Lower leg skin (tissue), 4 donors: ENCODE results near the gene JARID2. TPM values are rescaled to one million over a fixed set of nuclear protein-coding genes. Genes with fewer than 3 reads are reported as not detected.

Experiments
- DNase-seq, 2 donors: peaks; one replicate each; pipeline ENCODE4 v3.0.0-alpha.2; 2019; ENCODE audit warnings: low spot score in 2 of 2
- H3K4me3 ChIP-seq: fragments of 200-600 bp; sonication (generic); 2 replicates; pipeline ENCODE4 v1.5.1; 2017; ENCODE audit warnings: mild to moderate bottlenecking, low read depth; ENCODE audit not compliant: poor library complexity, severe bottlenecking
- POLR2A ChIP-seq, 2 donors: fragments of 450-650 bp; IDR thresholded peaks; one replicate each; pipeline ENCODE4 v1.6.1; 2016 to 2017; ENCODE audit warnings: antibody characterized with exemption in 2 of 2, mild to moderate bottlenecking in 1 of 2, moderate library complexity in 1 of 2
- WGBS, 2 donors: methylation state at CpG; one replicate each; pipeline ENCODE4 v1.1.5; 2018; 5-methylcytosine and 5-hydroxymethylcytosine counted together
- intact Hi-C: fragments of 100-400 bp; cut with DNase I; formaldehyde crosslinking; loops from one replicate; pipeline ENCODE4 v1.15.0; 2023; ENCODE audit warnings: low total_unique reads
- total RNA-seq, 4 donors: library from RNA; depleted of rRNA; stranded (reverse); fragments of >200 nt; gene quantifications; one replicate each; pipeline ENCODE4 v1.1.0, GENCODE V29; 2016
- TF ChIP-seq, protein P1 (sequence below), 3 donors: fragments of 450-650 bp; IDR thresholded peaks; one replicate each; pipeline ENCODE4 v1.5.1; 2016; ENCODE audit warnings: antibody characterized with exemption in 3 of 3, mild to moderate bottlenecking in 3 of 3, moderate library complexity in 2 of 3

JARID2 gene
- total RNA-seq, 4 donors from 2014 or later, result 17.9 to 24.2 (median 21.6) TPM

DNA sequence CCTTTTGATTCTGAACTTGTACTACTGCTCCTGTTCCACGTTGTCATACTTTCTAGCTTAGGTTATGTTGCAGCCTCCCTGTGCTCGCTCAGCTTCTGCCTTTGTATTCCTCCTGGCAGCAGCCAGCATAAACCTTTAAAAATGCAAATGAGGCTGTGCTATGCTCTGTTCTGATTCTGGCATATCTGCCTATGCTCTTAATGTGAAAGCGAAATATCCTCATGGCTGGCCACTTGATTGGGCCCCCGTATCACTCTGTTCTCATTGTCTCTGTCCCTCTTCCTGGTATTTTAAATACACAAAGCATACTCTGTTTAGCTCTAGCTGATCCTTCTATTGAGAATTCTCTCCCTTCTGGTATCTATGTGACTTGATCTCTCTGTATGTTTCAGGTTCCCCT lies 139.0 kb downstream of the JARID2 start:
- TF ChIP-seq, protein P1, sequence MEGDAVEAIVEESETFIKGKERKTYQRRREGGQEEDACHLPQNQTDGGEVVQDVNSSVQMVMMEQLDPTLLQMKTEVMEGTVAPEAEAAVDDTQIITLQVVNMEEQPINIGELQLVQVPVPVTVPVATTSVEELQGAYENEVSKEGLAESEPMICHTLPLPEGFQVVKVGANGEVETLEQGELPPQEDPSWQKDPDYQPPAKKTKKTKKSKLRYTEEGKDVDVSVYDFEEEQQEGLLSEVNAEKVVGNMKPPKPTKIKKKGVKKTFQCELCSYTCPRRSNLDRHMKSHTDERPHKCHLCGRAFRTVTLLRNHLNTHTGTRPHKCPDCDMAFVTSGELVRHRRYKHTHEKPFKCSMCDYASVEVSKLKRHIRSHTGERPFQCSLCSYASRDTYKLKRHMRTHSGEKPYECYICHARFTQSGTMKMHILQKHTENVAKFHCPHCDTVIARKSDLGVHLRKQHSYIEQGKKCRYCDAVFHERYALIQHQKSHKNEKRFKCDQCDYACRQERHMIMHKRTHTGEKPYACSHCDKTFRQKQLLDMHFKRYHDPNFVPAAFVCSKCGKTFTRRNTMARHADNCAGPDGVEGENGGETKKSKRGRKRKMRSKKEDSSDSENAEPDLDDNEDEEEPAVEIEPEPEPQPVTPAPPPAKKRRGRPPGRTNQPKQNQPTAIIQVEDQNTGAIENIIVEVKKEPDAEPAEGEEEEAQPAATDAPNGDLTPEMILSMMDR (IDR thresholded peaks at IDR 0.05), result no peak
- TF ChIP-seq POLR2A (IDR thresholded peaks at IDR 0.05), result no peak
- no peak for DNase-seq
- intact Hi-C loops, result no loop called here
- WGBS, 2 donors, result 35 to 58% methylated on average over 4 of the region's 4 CpGs
- no peak overlapping the region for H3K4me3 ChIP-seq

DNA sequence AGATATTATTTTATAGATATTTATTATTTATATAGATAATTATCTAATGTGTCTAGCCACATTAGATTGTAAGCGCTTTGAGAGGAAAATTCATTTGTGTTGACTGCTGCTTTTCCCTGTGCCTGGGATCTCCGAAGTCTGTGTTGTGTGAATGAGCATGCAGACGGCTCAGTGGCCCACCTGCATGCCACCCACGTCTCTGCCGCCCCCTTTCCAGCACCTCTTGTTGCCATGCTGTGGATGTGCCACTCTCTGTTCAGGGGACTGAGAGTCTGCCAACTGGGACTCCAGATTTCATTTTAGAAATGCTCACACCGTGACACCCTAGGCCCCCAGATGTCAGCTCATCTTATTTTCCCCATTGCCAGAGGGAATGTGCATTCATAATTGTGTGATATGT lies 139.7 kb downstream of the JARID2 start:
- no peak for TF ChIP-seq POLR2A (IDR thresholded peaks at IDR 0.05)
- TF ChIP-seq, protein P1 (IDR thresholded peaks at IDR 0.05), result no peak
- 80 to 84% methylated on average over 6 of the region's 6 CpGs for WGBS, 2 donors
- no peak for DNase-seq
- intact Hi-C loops, result no loop called here
- no peak overlapping the region for H3K4me3 ChIP-seq

DNA sequence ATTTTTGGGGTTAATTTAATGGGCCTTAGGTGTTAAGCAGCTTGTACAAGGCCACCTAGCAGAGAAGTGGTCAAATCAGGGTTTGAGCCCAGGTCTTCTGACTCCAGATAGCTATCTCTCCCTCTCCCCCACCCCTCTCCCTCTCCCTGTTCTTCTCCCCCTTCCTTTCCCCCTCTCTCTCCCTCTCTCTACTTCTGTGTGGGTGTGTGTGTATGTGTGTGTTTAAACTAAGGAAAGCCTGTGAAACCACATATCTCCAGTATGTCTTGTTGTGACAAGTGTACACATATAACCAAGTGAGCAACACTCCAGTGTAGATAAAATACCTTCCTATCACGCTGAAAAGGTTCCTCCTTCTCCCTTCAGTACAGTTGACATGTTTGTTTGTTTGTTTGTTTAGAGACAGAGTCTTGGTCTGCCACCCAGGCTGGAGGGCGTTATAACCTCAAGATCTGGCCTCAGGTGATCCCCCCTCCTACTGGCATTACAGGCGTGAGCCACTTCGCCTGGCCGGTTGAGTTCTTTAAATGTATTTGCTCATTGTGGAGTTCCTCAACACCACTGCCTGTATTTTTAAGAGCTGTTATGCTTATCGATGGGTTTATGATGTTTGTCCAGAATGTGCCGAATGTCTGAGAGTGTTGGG lies 140.4 kb downstream of the JARID2 start:
- H3K4me3 ChIP-seq, result no peak overlapping the region
- no peak for DNase-seq
- TF ChIP-seq, protein P1 (IDR thresholded peaks at IDR 0.05), result no peak
- TF ChIP-seq POLR2A (IDR thresholded peaks at IDR 0.05), result no peak
- 61 to 72% methylated on average over 7 of the region's 7 CpGs for WGBS, 2 donors
- intact Hi-C loops, result no loop called here

DNA sequence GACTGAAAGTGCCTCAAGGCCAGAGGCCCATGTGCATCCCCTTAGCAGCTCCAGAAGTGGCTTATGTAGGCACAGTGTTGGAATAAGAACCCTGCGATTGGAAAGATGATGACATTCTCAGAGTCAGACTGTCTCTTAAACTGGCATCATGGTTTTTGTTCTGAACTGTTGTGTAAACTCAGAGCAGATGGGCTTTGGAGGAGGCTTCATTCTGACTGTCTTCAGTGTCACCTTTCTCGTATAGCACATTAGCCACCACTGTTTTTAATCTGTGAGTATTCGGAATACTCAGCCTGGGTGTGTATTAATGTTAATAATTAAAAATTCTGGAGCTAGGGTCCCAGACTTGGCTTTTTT lies 140.9 kb downstream of the JARID2 start:
- H3K4me3 ChIP-seq, result no peak overlapping the region
- intact Hi-C loops, result no loop called here
- TF ChIP-seq, protein P1 (IDR thresholded peaks at IDR 0.05), result no peak
- TF ChIP-seq POLR2A (IDR thresholded peaks at IDR 0.05), result no peak
- no peak for DNase-seq
- WGBS, 2 donors, result 80% methylated on average over 3 of the region's 3 CpGs

DNA sequence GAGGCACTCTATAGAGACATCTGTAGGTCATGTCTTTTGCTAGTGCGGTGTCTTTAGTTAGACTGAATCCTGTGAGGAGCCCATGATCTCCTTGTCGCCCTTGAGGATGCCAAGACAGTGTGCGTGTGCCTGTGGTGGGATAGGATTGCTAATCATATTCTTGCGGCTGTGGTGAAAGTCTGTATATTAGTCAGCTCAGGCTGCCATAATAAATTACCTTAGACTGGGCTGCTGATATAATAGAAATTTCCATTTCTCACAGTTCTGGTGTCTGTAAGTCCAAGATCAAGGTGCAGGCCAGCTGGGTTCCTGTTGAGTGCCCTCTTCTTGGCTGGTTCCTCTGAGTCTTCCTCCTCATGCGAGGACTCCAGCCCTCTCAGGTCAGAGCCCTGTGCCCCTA lies 141.2 kb downstream of the JARID2 start:
- TF ChIP-seq, protein P1 (IDR thresholded peaks at IDR 0.05), result no peak
- TF ChIP-seq POLR2A (IDR thresholded peaks at IDR 0.05), result no peak
- WGBS, 2 donors, result 79 to 90% methylated on average over 5 of the region's 5 CpGs
- no peak overlapping the region for H3K4me3 ChIP-seq
- intact Hi-C loops, result no loop called here
- no peak for DNase-seq
